ENCODE results near the gene IFITM10. TPM values are rescaled to one million over a fixed set of nuclear protein-coding genes. Genes with fewer than 3 reads are reported as not detected.

The IFITM10 gene
- total RNA-seq, 4 donors from 2014 or later: 0.42 to 0.58 (median 0.54) TPM

- peaks cover 0 to 6% (median 1%) of the 10 kb centered on the region in 4 donors for H3K4me1 ChIP-seq
- peaks cover 0 to 41% (median 0%) of the 10 kb centered on the region in 4 donors for H3K27me3 ChIP-seq
- TF ChIP-seq POLR2A (IDR thresholded peaks at IDR 0.05; ENCODE audit: low read depth): no peak
- TF ChIP-seq EP300 (IDR thresholded peaks at IDR 0.05): no peak
- TF ChIP-seq CTCF (IDR thresholded peaks at IDR 0.05): no peak
- TF ChIP-seq POLR2AphosphoS5 (IDR thresholded peaks at IDR 0.05): no peak
- no peaks in the 10 kb centered on the region for H3K36me3 ChIP-seq
- WGBS: 76% methylated on average over 8 of the region's 17 CpGs
- no peak for DNase-seq (ENCODE audit: extremely low spot score)
- H3K9me3 ChIP-seq: peaks cover 0 to 4% (median 0%) of the 10 kb centered on the region in 4 donors
- H3K4me3 ChIP-seq: no peak overlapping the region
- intact Hi-C loops (cut with DNase I): no loop called here
- no peak overlapping the region for H3K27ac ChIP-seq (replicated peaks in 1 of 4)
Observed at GRCh38 chr11:1779034-1779805, 28.8 kb upstream of the IFITM10 start.

DNA sequence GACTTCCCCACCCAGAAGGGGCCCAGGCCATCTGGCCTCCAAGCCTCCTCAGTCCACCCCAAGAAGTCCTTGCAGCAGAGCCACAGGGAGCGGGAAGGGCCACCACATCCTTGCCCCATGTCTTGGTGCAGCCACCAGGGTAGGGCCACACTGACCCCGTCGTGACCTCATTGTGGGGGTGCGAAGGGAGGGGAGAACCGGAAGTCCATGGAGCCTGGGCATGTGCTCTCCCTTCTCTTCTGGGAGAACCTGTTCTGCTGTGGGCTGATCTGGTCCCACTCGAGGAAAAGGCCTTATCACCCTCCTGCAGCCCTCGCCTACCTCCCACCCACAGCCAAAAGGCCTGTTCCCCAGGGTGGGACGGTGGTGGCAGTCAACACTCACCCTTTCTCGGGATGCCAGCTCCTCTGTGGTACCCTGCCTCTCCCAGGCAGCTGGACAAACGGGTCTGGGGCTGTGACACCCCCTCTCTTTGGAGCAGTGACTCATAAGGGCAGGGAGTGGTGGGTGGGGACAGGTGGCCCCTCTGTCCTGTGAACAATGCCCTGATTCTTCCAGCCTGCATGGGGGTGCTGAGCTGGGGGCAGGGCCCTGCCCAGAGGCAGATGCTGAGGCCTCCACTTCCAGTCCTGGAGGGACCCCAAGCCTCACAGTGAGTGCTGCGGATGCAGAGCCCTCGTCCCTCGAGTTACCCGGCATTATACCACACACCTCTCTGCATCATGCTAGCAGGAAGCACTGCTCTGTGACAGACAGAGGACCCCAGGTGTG, 27.9 kb upstream of the IFITM10 start:
- WGBS: 86% methylated on average over 9 of the region's 14 CpGs

DNA sequence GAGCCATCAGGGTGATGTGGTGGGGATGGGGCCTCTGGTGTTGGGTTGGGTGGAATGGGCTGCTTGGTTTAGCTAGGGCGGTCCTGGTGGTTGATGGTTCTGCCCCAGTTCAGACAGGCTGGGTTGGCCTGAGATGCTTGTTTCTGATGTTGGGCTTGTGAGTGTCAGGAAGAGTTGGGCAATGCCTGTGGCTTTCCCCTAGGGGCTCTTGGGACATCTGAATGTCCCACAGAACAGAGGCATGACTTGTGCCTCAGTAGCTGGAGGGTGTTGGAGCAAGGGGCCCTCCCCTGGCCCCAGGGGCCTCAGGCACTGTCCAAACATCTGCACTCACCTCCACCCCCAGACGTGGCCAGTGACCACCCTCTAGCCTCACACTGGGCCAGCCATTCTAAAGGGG, 27.3 kb upstream of the IFITM10 start:
- Histone ChIP-seq H3K9me3 (peaks cover 0 to 4% (median 0%) of the 10 kb centered on the region in 4 donors), H3K27me3 (peaks cover 0 to 32% (median 0%) of the 10 kb centered on the region in 4 donors), H3K36me3 (no peaks in the 10 kb centered on the region), H3K4me1 (peaks cover under 1 to 13% (median 8%) of the 10 kb centered on the region in 4 donors), H3K4me3 (no peak overlapping the region), H3K27ac (replicated peaks in 1 of 4) (no peak overlapping the region)
- no peak for TF ChIP-seq POLR2AphosphoS5 (IDR thresholded peaks at IDR 0.05)
- TF ChIP-seq EP300 (IDR thresholded peaks at IDR 0.05): no peak
- no peak for TF ChIP-seq POLR2A (IDR thresholded peaks at IDR 0.05; ENCODE audit: low read depth)
- no peak for TF ChIP-seq CTCF (IDR thresholded peaks at IDR 0.05)
- intact Hi-C loops (cut with DNase I): no loop called here
- no peak for DNase-seq (ENCODE audit: extremely low spot score)
- WGBS: 67% methylated on average over 2 of the region's 2 CpGs

More for the DNA sequence above, 27.9 kb upstream of the IFITM10 start:
- Histone ChIP-seq H3K27ac (replicated peaks in 1 of 4) (no peak overlapping the region), H3K4me1 (peaks cover 0 to 7% (median 2%) of the 10 kb centered on the region in 4 donors), H3K36me3 (no peaks in the 10 kb centered on the region), H3K27me3 (peaks cover 0 to 32% (median 0%) of the 10 kb centered on the region in 4 donors), H3K4me3 (no peak overlapping the region), H3K9me3 (peaks cover 0 to 4% (median 0%) of the 10 kb centered on the region in 4 donors)
- intact Hi-C loops (cut with DNase I): no loop called here
- no peak for DNase-seq (ENCODE audit: extremely low spot score)
- no peak for TF ChIP-seq POLR2A (IDR thresholded peaks at IDR 0.05; ENCODE audit: low read depth)
- no peak for TF ChIP-seq EP300 (IDR thresholded peaks at IDR 0.05)
- no peak for TF ChIP-seq CTCF (IDR thresholded peaks at IDR 0.05)
- no peak for TF ChIP-seq POLR2AphosphoS5 (IDR thresholded peaks at IDR 0.05)

GRCh38 chr11:1776944-1777715, 26.7 kb upstream of the IFITM10 start:
- peaks cover 0 to 32% (median 0%) of the 10 kb centered on the region in 4 donors for H3K27me3 ChIP-seq
- intact Hi-C loops (cut with DNase I): no loop called here
- TF ChIP-seq EP300 (IDR thresholded peaks at IDR 0.05): no peak
- no peak for TF ChIP-seq CTCF (IDR thresholded peaks at IDR 0.05)
- TF ChIP-seq POLR2AphosphoS5 (IDR thresholded peaks at IDR 0.05): no peak
- no peak for TF ChIP-seq POLR2A (IDR thresholded peaks at IDR 0.05; ENCODE audit: low read depth)
- peaks cover 6 to 19% (median 13%) of the 10 kb centered on the region in 4 donors for H3K4me1 ChIP-seq
- DNase-seq (ENCODE audit: extremely low spot score): no peak
- 83% methylated on average over 5 of the region's 5 CpGs for WGBS
- H3K36me3 ChIP-seq: no peaks in the 10 kb centered on the region
- peaks cover 0 to 4% (median 0%) of the 10 kb centered on the region in 4 donors for H3K9me3 ChIP-seq
- no peak overlapping the region for H3K4me3 ChIP-seq
- H3K27ac ChIP-seq (replicated peaks in 1 of 4): no peak overlapping the region

All from esophagus muscularis mucosa (tissue), 4 donors.